ENCODE data around the gene KCNK5. TPM values are rescaled to one million over a fixed set of nuclear protein-coding genes. Genes with fewer than 3 reads are reported as not detected.

Gene KCNK5
- total and polyA plus RNA-seq, 2 of the 8 experiments (the other 6 are each of a cell fraction or from before 2014, with no cell fraction given): 20.9 to 44.3 TPM

DNA sequence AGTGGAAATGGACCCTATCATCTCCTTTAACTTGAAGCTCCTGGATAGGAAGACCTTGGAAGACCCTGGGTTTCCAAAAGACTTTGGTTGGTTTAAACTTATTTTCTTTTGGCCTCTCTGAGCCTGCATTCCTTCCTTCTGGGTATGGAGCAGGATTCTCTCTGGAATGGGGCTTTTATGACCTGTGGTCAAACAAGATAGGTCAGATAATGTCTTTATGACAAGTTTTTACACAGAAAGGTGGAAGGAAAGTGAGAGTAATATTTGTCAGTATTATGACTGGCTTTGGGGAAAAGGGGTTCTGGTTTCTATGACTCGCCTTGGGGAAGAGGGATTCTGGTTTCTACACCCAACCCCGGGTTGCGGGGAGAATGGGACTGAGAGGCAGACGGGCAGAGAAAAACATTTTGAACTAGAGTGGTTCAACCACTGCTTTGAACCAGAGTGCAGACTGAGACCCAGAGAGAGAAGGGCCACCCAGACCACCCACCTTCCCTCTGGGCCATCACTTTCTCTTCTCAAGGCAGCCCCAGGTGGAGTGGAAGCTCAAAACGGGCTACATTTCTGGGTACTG lies 37.6 kb upstream of the KCNK5 start:
- FAIRE-seq (no peak), DNase-seq (ENCODE audit: low read depth in 1 of 2, low spot score in 2 of 2) (no peak)
- no peaks in the 10 kb centered on the region for H3K23me2 ChIP-seq (ENCODE audit: low read depth, low read length)
- no peak overlapping the region for H2AK5ac ChIP-seq (ENCODE audit: low read depth, low read length)
- no peak overlapping the region for H3K18ac ChIP-seq (ENCODE audit: extremely low read depth, low read length)
- no peak overlapping the region for H4K5ac ChIP-seq (ENCODE audit: insufficient read length, low read depth, low read length)
- no peak overlapping the region for H3K27ac ChIP-seq (ENCODE audit: low read depth, low read length)
- H2BK5ac ChIP-seq (ENCODE audit: low read depth, low read length): 0 out of 2 replicates have a peak overlapping the region, but pooled peaks have one; percentile 49
- peak overlapping the region; percentile 56; the same call in 1 of the 2 replicates for H2BK20ac ChIP-seq (ENCODE audit: low read length)
- no peaks in the 10 kb centered on the region for H3K27me3 ChIP-seq (replicated peaks in 1 of 4; ENCODE audit: control insufficient read depth in 3 of 4, extremely low read depth in 1 of 4, insufficient read depth in 3 of 4, low read length in 3 of 4)
- no peak overlapping the region for H3K23ac ChIP-seq (ENCODE audit: insufficient read length)
- no peak overlapping the region for H2BK120ac ChIP-seq (replicated peaks; ENCODE audit: low read depth, low read length)
- no peak overlapping the region for H4K91ac ChIP-seq (replicated peaks; ENCODE audit: insufficient read length, low read length)
- H4K8ac ChIP-seq (ENCODE audit: extremely low read depth, insufficient read depth, low read length): no peak overlapping the region
- H3K79me1 ChIP-seq (ENCODE audit: low read depth, low read length): no peaks in the 10 kb centered on the region
- no peak overlapping the region for H2BK15ac ChIP-seq (ENCODE audit: low read length)
- WGBS, 2 experiments (ENCODE audit: extremely low coverage in 1 of 2, insufficient coverage in 1 of 2, insufficient read length in 1 of 2, insufficient replicate concordance in 2 of 2, low coverage in 1 of 2, low lambda C conversion rate in 2 of 2, missing lambda C conversion rate in 1 of 2): 97% methylated on average over 5 of the region's 5 CpGs; no CpG with 5 or more reads in 1 of the 2 experiments
- H3K4ac ChIP-seq (replicated peaks; ENCODE audit: insufficient read length, low read depth, low read length): no peak overlapping the region
- no peaks in the 10 kb centered on the region for H3K36me3 ChIP-seq (ENCODE audit: control insufficient read depth in 2 of 4, insufficient read depth in 4 of 4, low read length in 3 of 4)
- H2AFZ ChIP-seq (ENCODE audit: low read length): no peak overlapping the region
- peak overlapping the region; percentile 35; the same call in 1 of the 2 replicates for H2BK12ac ChIP-seq (ENCODE audit: low read depth, low read length)
- H3K9me3 ChIP-seq (ENCODE audit: insufficient read depth in 2 of 2, low read depth in 1 of 2, low read length in 1 of 2): no peaks in the 10 kb centered on the region
- no peaks in the 10 kb centered on the region for H4K20me1 ChIP-seq (replicated peaks in 1 of 2; ENCODE audit: control insufficient read depth in 1 of 2, insufficient read depth in 2 of 2, low read length in 2 of 2)
- ChIA-PET CTCF (ENCODE audit: partially characterized antibody) (interaction anchor here (1.0 to 3.7 kb wide), 5 partner anchors 28 to 100 kb away, joined by 3 to 22 read pairs (median 4); no protein-coding TSS in a partner anchor), POLR2A (ENCODE audit: partially characterized antibody) (interaction anchor here (2.0 kb wide), 1 partner anchor 38 kb away, joined by 4 read pairs; the partner anchor contains the start of gene KCNK5)
- no peak overlapping the region for H3K56ac ChIP-seq (replicated peaks; ENCODE audit: insufficient read length, low read depth, low read length)
- H3K4me3 ChIP-seq (ENCODE audit: extremely low read depth in 1 of 4, insufficient read depth in 2 of 4, low read depth in 3 of 4, low read length in 4 of 4): no peak overlapping the region
- no peak overlapping the region for H3K9ac ChIP-seq (replicated peaks in 1 of 4; ENCODE audit: extremely low read depth in 1 of 4, low read depth in 3 of 4, low read length in 3 of 4)
- no peak overlapping the region for H3K4me2 ChIP-seq (ENCODE audit: insufficient read depth in 1 of 2, low read depth in 2 of 2, low read length in 2 of 2)
- H3K14ac ChIP-seq (ENCODE audit: insufficient read length): no peak overlapping the region
- no peaks in the 10 kb centered on the region for H3K79me2 ChIP-seq (ENCODE audit: control insufficient read depth in 1 of 2, insufficient read depth in 2 of 2, low read length in 2 of 2)
- peaks cover 0 to 13% (median 9%) of the 10 kb centered on the region in 4 experiments for H3K4me1 ChIP-seq (replicated peaks in 1 of 4; ENCODE audit: control insufficient read depth in 3 of 4, insufficient read depth in 4 of 4, low read length in 3 of 4)
- TF ChIP-seq BACH1 (IDR thresholded peaks at IDR 0.05; ENCODE audit: low read length): no peak
- TF ChIP-seq, protein P1, sequence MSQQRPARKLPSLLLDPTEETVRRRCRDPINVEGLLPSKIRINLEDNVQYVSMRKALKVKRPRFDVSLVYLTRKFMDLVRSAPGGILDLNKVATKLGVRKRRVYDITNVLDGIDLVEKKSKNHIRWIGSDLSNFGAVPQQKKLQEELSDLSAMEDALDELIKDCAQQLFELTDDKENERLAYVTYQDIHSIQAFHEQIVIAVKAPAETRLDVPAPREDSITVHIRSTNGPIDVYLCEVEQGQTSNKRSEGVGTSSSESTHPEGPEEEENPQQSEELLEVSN (IDR thresholded peaks at IDR 0.05): no peak
- no peak for TF ChIP-seq KDM4A (IDR thresholded peaks at IDR 0.05; ENCODE audit: low read depth, low read length, severe bottlenecking)
- no peak for TF ChIP-seq EP300 (IDR thresholded peaks at IDR 0.05; ENCODE audit: borderline replicate concordance in 1 of 2, low read depth in 2 of 2, low read length in 2 of 2)
- no peak for TF ChIP-seq CTCF (IDR thresholded peaks at IDR 0.05; ENCODE audit: control extremely low read depth in 1 of 3, insufficient read depth in 1 of 3, low read depth in 1 of 3, low read length in 3 of 3)
- no peak for TF ChIP-seq BCL11A (IDR thresholded peaks at IDR 0.05; ENCODE audit: low read depth in 2 of 2, low read length in 2 of 2)
- TF ChIP-seq HDAC2 (IDR thresholded peaks at IDR 0.05; ENCODE audit: borderline replicate concordance in 1 of 2, low read depth in 2 of 2, low read length in 2 of 2): no peak
- no peak for TF ChIP-seq KDM1A (IDR thresholded peaks at IDR 0.05; ENCODE audit: borderline replicate concordance, low read length)
